GM18507 (cell line): ENCODE measurements around the gene DAB2IP.

Experiments used
- DNase-seq: peaks from one replicate; pipeline ENCODE4 v3.0.0; 2011; ENCODE audit warnings: low read depth; ENCODE audit not compliant: insufficient read length; ENCODE audit errors: extremely low spot score
- FAIRE-seq: peaks from 2 replicates; lab custom pipeline; 2011; peaks lifted over from hg19 to GRCh38; lab: Jason Lieb, UNC

The DAB2IP gene

GRCh38 chr9:121678501-121679022 lies 27.1 kb downstream of the DAB2IP start:
- DNase-seq (no peak), FAIRE-seq (no peak)

GRCh38 chr9:121679901-121680635 lies 28.6 kb downstream of the DAB2IP start:
- FAIRE-seq: no peak
- DNase-seq: no peak

- no peak for FAIRE-seq
- DNase-seq: no peak
These were observed 30.0 kb downstream of the DAB2IP start for GRCh38 chr9:121681404-121681803.

GRCh38 chr9:121682201-121682600 lies 30.8 kb downstream of the DAB2IP start:
- no peak for DNase-seq
- no peak for FAIRE-seq

- no peak for FAIRE-seq
- DNase-seq: no peak
These were observed 31.6 kb downstream of the DAB2IP start for GRCh38 chr9:121682926-121683515.

- DNase-seq (no peak), FAIRE-seq (no peak)
These were observed 32.2 kb downstream of the DAB2IP start for GRCh38 chr9:121683652-121684051.

GRCh38 chr9:121684381-121685145 lies 33.1 kb downstream of the DAB2IP start:
- DNase-seq (peak; percentile 26), FAIRE-seq (no peak)

GRCh38 chr9:121685146-121685794 lies 33.8 kb downstream of the DAB2IP start:
- no peak for FAIRE-seq
- no peak for DNase-seq

- no peak for FAIRE-seq
- no peak for DNase-seq
These were observed 34.5 kb downstream of the DAB2IP start for GRCh38 chr9:121685795-121686377.

- DNase-seq (peak; percentile 58), FAIRE-seq (peak; percentile 72)
These were observed 35.6 kb downstream of the DAB2IP start for GRCh38 chr9:121686930-121687541.

GRCh38 chr9:121688146-121688680 lies 36.8 kb downstream of the DAB2IP start:
- no peak for FAIRE-seq
- no peak for DNase-seq

- DNase-seq: no peak
- FAIRE-seq: no peak
These were observed 37.2 kb downstream of the DAB2IP start for GRCh38 chr9:121688681-121689080.

GRCh38 chr9:121689461-121690157 lies 38.2 kb downstream of the DAB2IP start:
- FAIRE-seq: no peak
- DNase-seq: no peak

- no peak for DNase-seq
- no peak for FAIRE-seq
These were observed 38.9 kb downstream of the DAB2IP start for GRCh38 chr9:121690316-121690715.

- DNase-seq: no peak
- no peak for FAIRE-seq
These were observed 39.3 kb downstream of the DAB2IP start for GRCh38 chr9:121690766-121691165.

GRCh38 chr9:121691890-121692289 lies 40.5 kb downstream of the DAB2IP start:
- DNase-seq (no peak), FAIRE-seq (no peak)

GRCh38 chr9:121692606-121693387 lies 41.4 kb downstream of the DAB2IP start:
- no peak for DNase-seq
- no peak for FAIRE-seq

- no peak for DNase-seq
- no peak for FAIRE-seq
These were observed 41.9 kb downstream of the DAB2IP start for GRCh38 chr9:121693388-121693670.
